BE2C (cell line): ENCODE data around the gene HUWE1.
"Not testable (repeated sequence)": the region's sequence is repeated elsewhere in the genome, so short reads cannot be mapped to it uniquely, and the experiment has no call there.

Source experiments
- DNase-seq: peaks from one replicate; pipeline ENCODE4 v3.0.0-alpha.2; 2020
- H3K27me3 ChIP-seq: fragments of 250-450 bp; sonication (Bioruptor Pico); 2 replicates; pipeline ENCODE4 v1.5.1; 2020; ENCODE audit warnings: mild to moderate bottlenecking
- H3K36me3 ChIP-seq: fragments of 250-450 bp; sonication (Bioruptor Pico); 2 replicates; pipeline ENCODE4 v1.5.1; 2020; ENCODE audit warnings: mild to moderate bottlenecking
- H3K4me1 ChIP-seq: fragments of 250-450 bp; sonication (Bioruptor Pico); 2 replicates; pipeline ENCODE4 v1.5.1; 2020
- H3K4me3 ChIP-seq: 2 replicates; pipeline ENCODE4 v1.5.1; 2011; ENCODE audit warnings: low read depth, low read length
- H3K9me3 ChIP-seq: fragments of 250-450 bp; sonication (Bioruptor Pico); 2 replicates; pipeline ENCODE4 v1.5.1; 2020
- CTCF ChIP-seq: IDR thresholded peaks from 2 replicates; pipeline ENCODE4 v1.5.1; 2012; ENCODE audit warnings: mild to moderate bottlenecking, low read depth, low read length

Gene HUWE1

GRCh38 chrX:53547668-53548067, 138.9 kb downstream of the HUWE1 start:
- peaks cover 84% of the 10 kb centered on the region for H3K36me3 ChIP-seq
- no peak overlapping the region for H3K4me3 ChIP-seq
- no peak for DNase-seq
- no peaks in the 10 kb centered on the region for H3K27me3 ChIP-seq
- no peak for TF ChIP-seq CTCF
- H3K4me1 ChIP-seq = no peaks in the 10 kb centered on the region
- H3K9me3 ChIP-seq = no peaks in the 10 kb centered on the region

GRCh38 chrX:53544936-53545335, 141.6 kb downstream of the HUWE1 start:
- H3K4me1 ChIP-seq = no peaks in the 10 kb centered on the region
- H3K4me3 ChIP-seq = no peak overlapping the region
- H3K27me3 ChIP-seq = no peaks in the 10 kb centered on the region
- no peak for TF ChIP-seq CTCF
- peaks cover 76% of the 10 kb centered on the region for H3K36me3 ChIP-seq
- DNase-seq = no peak
- no peaks in the 10 kb centered on the region for H3K9me3 ChIP-seq

GRCh38 chrX:53538781-53539180, 147.7 kb downstream of the HUWE1 start:
- no peak for TF ChIP-seq CTCF
- no peak for DNase-seq
- no peaks in the 10 kb centered on the region for H3K4me1 ChIP-seq
- H3K9me3 ChIP-seq = no peaks in the 10 kb centered on the region
- peaks cover 71% of the 10 kb centered on the region for H3K36me3 ChIP-seq
- H3K4me3 ChIP-seq = no peak overlapping the region
- H3K27me3 ChIP-seq = no peaks in the 10 kb centered on the region

- not testable (repeated sequence) for DNase-seq, H3K4me1 ChIP-seq, H3K27me3 ChIP-seq, H3K4me3 ChIP-seq, H3K9me3 ChIP-seq
- peaks cover 28% of the 10 kb centered on the region for H3K36me3 ChIP-seq
These were observed 155.1 kb downstream of the HUWE1 start for GRCh38 chrX:53531255-53531966.

- no peaks in the 10 kb centered on the region for H3K9me3 ChIP-seq
- no peak for TF ChIP-seq CTCF
- H3K4me3 ChIP-seq = no peak overlapping the region
- H3K27me3 ChIP-seq = no peaks in the 10 kb centered on the region
- no peak for DNase-seq
- H3K4me1 ChIP-seq = no peaks in the 10 kb centered on the region
- no peaks in the 10 kb centered on the region for H3K36me3 ChIP-seq
These were observed 159.5 kb downstream of the HUWE1 start for GRCh38 chrX:53526999-53527398.

GRCh38 chrX:53511322-53511721, 175.2 kb downstream of the HUWE1 start:
- no peak for TF ChIP-seq CTCF
- no peaks in the 10 kb centered on the region for H3K27me3 ChIP-seq
- DNase-seq = no peak
- no peaks in the 10 kb centered on the region for H3K36me3 ChIP-seq
- no peaks in the 10 kb centered on the region for H3K4me1 ChIP-seq
- H3K4me3 ChIP-seq = no peak overlapping the region
- no peaks in the 10 kb centered on the region for H3K9me3 ChIP-seq

GRCh38 chrX:53504035-53504434, 182.5 kb downstream of the HUWE1 start:
- H3K4me1 ChIP-seq, H3K36me3 ChIP-seq, DNase-seq, H3K4me3 ChIP-seq, H3K27me3 ChIP-seq, H3K9me3 ChIP-seq: not testable (repeated sequence)
